ENCODE measurements around the gene SCFD2. TPM values are rescaled to one million over a fixed set of nuclear protein-coding genes. Genes with fewer than 3 reads are reported as not detected.

SCFD2 gene
- total and polyA plus RNA-seq, 4 donors: 4.3 to 28.8 (median 7.4) TPM

GRCh38 chr4:53161787-53162433 is 204.0 kb downstream of the SCFD2 start:
- Histone ChIP-seq H3K4me3 (ENCODE audit: low read depth in 1 of 3, low read length in 3 of 3) (no peak overlapping the region), H3K4me1 (ENCODE audit: control insufficient read depth in 4 of 4, insufficient read depth in 4 of 4, low read length in 3 of 4) (peaks cover 0 to 14% (median 10%) of the 10 kb centered on the region in 4 donors), H3K27me3 (ENCODE audit: control insufficient read depth in 4 of 4, insufficient read depth in 4 of 4, low read length in 3 of 4) (no peaks in the 10 kb centered on the region), H3K9me3 (ENCODE audit: control insufficient read depth in 4 of 4, low read length in 3 of 4) (no peaks in the 10 kb centered on the region), H3K27ac (ENCODE audit: low read depth in 1 of 2, low read length in 2 of 2) (peak overlapping the region; percentile 32 to 43), H3K9ac (ENCODE audit: low read depth in 1 of 2, low read length in 2 of 2) (no peak overlapping the region), H3K36me3 (ENCODE audit: control insufficient read depth in 4 of 4, insufficient read depth in 3 of 4, low read depth in 1 of 4, low read length in 3 of 4) (no peaks in the 10 kb centered on the region)
- TF ChIP-seq FOXA1 (IDR thresholded peaks at IDR 0.05): no peak
- TF ChIP-seq SP1 (IDR thresholded peaks at IDR 0.05): peak; percentile 11
- WGBS: 27% methylated on average over 1 of the region's 1 CpG
- no peak for DNase-seq (ENCODE audit: low spot score)

GRCh38 chr4:53161051-53161786 is 204.6 kb downstream of the SCFD2 start:
- no peaks in the 10 kb centered on the region for H3K9me3 ChIP-seq (ENCODE audit: control insufficient read depth in 4 of 4, low read length in 3 of 4)
- no peaks in the 10 kb centered on the region for H3K27me3 ChIP-seq (ENCODE audit: control insufficient read depth in 4 of 4, insufficient read depth in 4 of 4, low read length in 3 of 4)
- peak overlapping the region; percentile 32 to 43 for H3K27ac ChIP-seq (ENCODE audit: low read depth in 1 of 2, low read length in 2 of 2)
- H3K9ac ChIP-seq (ENCODE audit: low read depth in 1 of 2, low read length in 2 of 2): no peak overlapping the region
- H3K36me3 ChIP-seq (ENCODE audit: control insufficient read depth in 4 of 4, insufficient read depth in 3 of 4, low read depth in 1 of 4, low read length in 3 of 4): no peaks in the 10 kb centered on the region
- no peak for DNase-seq (ENCODE audit: low spot score)
- H3K4me3 ChIP-seq (ENCODE audit: low read depth in 1 of 3, low read length in 3 of 3): no peak overlapping the region
- H3K4me1 ChIP-seq (ENCODE audit: control insufficient read depth in 4 of 4, insufficient read depth in 4 of 4, low read length in 3 of 4): peaks cover 0 to 14% (median 10%) of the 10 kb centered on the region in 4 donors
- WGBS: 45% methylated on average over 5 of the region's 5 CpGs
- no peak for TF ChIP-seq RXRA (IDR thresholded peaks at IDR 0.05)
- no peak for TF ChIP-seq HNF4A (conservative IDR thresholded peaks at IDR 0.05)
- no peak for TF ChIP-seq REST (IDR thresholded peaks at IDR 0.05)
- no peak for TF ChIP-seq JUND (IDR thresholded peaks at IDR 0.05)
- TF ChIP-seq FOXA1 (IDR thresholded peaks at IDR 0.05): no peak
- TF ChIP-seq FOXA2 (IDR thresholded peaks at IDR 0.05): no peak
- TF ChIP-seq NR2F2 (IDR thresholded peaks at IDR 0.05): no peak
- TF ChIP-seq MAX (IDR thresholded peaks at IDR 0.05): no peak
- TF ChIP-seq RAD21 (IDR thresholded peaks at IDR 0.05): no peak
- no peak for TF ChIP-seq TAF1 (conservative IDR thresholded peaks at IDR 0.05)
- no peak for TF ChIP-seq ATF3 (IDR thresholded peaks at IDR 0.05)
- TF ChIP-seq CTCF (IDR thresholded peaks at IDR 0.05; ENCODE audit: low read depth, low read length, missing input control): no peak
- TF ChIP-seq HNF4G (IDR thresholded peaks at IDR 0.05): no peak
- no peak for TF ChIP-seq YY1 (IDR thresholded peaks at IDR 0.05)
